ENCODE data around the gene GTPBP3.
A peak's percentile ranks its signal among the peaks of the same experiment; 100 is the strongest.

Gene GTPBP3

GRCh38 chr19:17309965-17310461 lies 27.3 kb upstream of the GTPBP3 start:
- DNase-seq (ENCODE audit: low read depth), result no peak

GRCh38 chr19:17311455-17312188 lies 25.7 kb upstream of the GTPBP3 start:
- DNase-seq (ENCODE audit: low read depth), result peak; percentile 90

- no peak for DNase-seq (ENCODE audit: low read depth)
Observed at GRCh38 chr19:17312189-17313113, 24.9 kb upstream of the GTPBP3 start.

GRCh38 chr19:17314007-17314593 lies 23.3 kb upstream of the GTPBP3 start:
- no peak for DNase-seq (ENCODE audit: low read depth)

GRCh38 chr19:17318966-17319365 lies 18.4 kb upstream of the GTPBP3 start:
- DNase-seq (ENCODE audit: low read depth), result no peak

- no peak for DNase-seq (ENCODE audit: low read depth)
Observed at GRCh38 chr19:17319473-17320238, 17.7 kb upstream of the GTPBP3 start.

- DNase-seq (ENCODE audit: low read depth), result no peak
Observed at GRCh38 chr19:17320435-17320834, 16.9 kb upstream of the GTPBP3 start.

- DNase-seq (ENCODE audit: low read depth), result no peak
Observed at GRCh38 chr19:17321655-17322489, 15.5 kb upstream of the GTPBP3 start.

GRCh38 chr19:17322854-17323253 lies 14.5 kb upstream of the GTPBP3 start:
- no peak for DNase-seq (ENCODE audit: low read depth)

- DNase-seq (ENCODE audit: low read depth), result no peak
Observed at GRCh38 chr19:17323300-17323963, 13.9 kb upstream of the GTPBP3 start.

GRCh38 chr19:17323964-17324332 lies 13.4 kb upstream of the GTPBP3 start:
- DNase-seq (ENCODE audit: low read depth), result no peak

GRCh38 chr19:17324357-17325114 lies 12.8 kb upstream of the GTPBP3 start:
- no peak for DNase-seq (ENCODE audit: low read depth)

GRCh38 chr19:17325133-17325532 lies 12.2 kb upstream of the GTPBP3 start:
- no peak for DNase-seq (ENCODE audit: low read depth)

GRCh38 chr19:17325881-17326594 lies 11.3 kb upstream of the GTPBP3 start:
- peak; percentile 44 for DNase-seq (ENCODE audit: low read depth)

GRCh38 chr19:17326595-17326966 lies 10.8 kb upstream of the GTPBP3 start:
- DNase-seq (ENCODE audit: low read depth), result no peak

- DNase-seq (ENCODE audit: low read depth), result no peak
Observed at GRCh38 chr19:17327068-17327653, 10.2 kb upstream of the GTPBP3 start.

GRCh38 chr19:17327654-17328516 lies 9.5 kb upstream of the GTPBP3 start:
- DNase-seq (ENCODE audit: low read depth), result no peak

Data from iris pigment epithelial cell (primary cell).